T-helper 2 cell treated with Interferon-gamma antibody and Interleukin-4, amounts not matched to agents 5 μg/mL and 100 μg/mL, for 36 hours (primary cell): Measurements from ENCODE around the gene CLEC17A.
A peak's percentile ranks its signal among the peaks of the same experiment; 100 is the strongest.
"Not testable (repeated sequence)": the region's sequence is repeated elsewhere in the genome, so short reads cannot be mapped to it uniquely, and the experiment has no call there.

Experiments
- DNase-seq: peaks from one replicate; pipeline ENCODE4 v3.0.0; 2021; ENCODE audit warnings: low spot score
- H3K27ac Mint-ChIP-seq: one replicate; pipeline ENCODE4 v1.8.0; 2021; ENCODE audit warnings: mild to moderate bottlenecking, mixed read lengths
- H3K27me3 Mint-ChIP-seq: one replicate; pipeline ENCODE4 v1.8.0; 2021; ENCODE audit warnings: low read depth, mixed read lengths
- H3K36me3 Mint-ChIP-seq: one replicate; pipeline ENCODE4 v1.8.0; 2021; ENCODE audit warnings: low read depth, mixed read lengths
- H3K4me1 Mint-ChIP-seq: one replicate; pipeline ENCODE4 v1.8.0; 2021; ENCODE audit warnings: low read depth, mixed read lengths
- H3K4me3 Mint-ChIP-seq: one replicate; pipeline ENCODE4 v1.8.0; 2022; ENCODE audit warnings: mild to moderate bottlenecking, moderate library complexity, mixed read lengths
- H3K9me3 Mint-ChIP-seq: one replicate; pipeline ENCODE4 v1.8.0; 2021; ENCODE audit warnings: mixed read lengths

The CLEC17A gene

GRCh38 chr19:14563989-14564651 lies 18.8 kb upstream of the CLEC17A start:
- H3K27me3 Mint-ChIP-seq, result no peaks in the 10 kb centered on the region
- H3K4me3 Mint-ChIP-seq, result no peak overlapping the region
- H3K27ac Mint-ChIP-seq, result no peak overlapping the region
- peaks cover 14% of the 10 kb centered on the region for H3K36me3 Mint-ChIP-seq
- H3K4me1 Mint-ChIP-seq, result peaks cover 7% of the 10 kb centered on the region
- no peaks in the 10 kb centered on the region for H3K9me3 Mint-ChIP-seq
- DNase-seq, result no peak

GRCh38 chr19:14564652-14565297 lies 18.1 kb upstream of the CLEC17A start:
- not testable (repeated sequence) for H3K27ac Mint-ChIP-seq, H3K4me3 Mint-ChIP-seq, DNase-seq, H3K27me3 Mint-ChIP-seq, H3K4me1 Mint-ChIP-seq, H3K9me3 Mint-ChIP-seq
- H3K36me3 Mint-ChIP-seq, result peaks cover 14% of the 10 kb centered on the region

- Mint-ChIP-seq H3K4me1 (peaks cover 7% of the 10 kb centered on the region), H3K4me3 (no peak overlapping the region), H3K27me3 (no peaks in the 10 kb centered on the region), H3K36me3 (peaks cover 14% of the 10 kb centered on the region), H3K9me3 (no peaks in the 10 kb centered on the region), H3K27ac (no peak overlapping the region)
- no peak for DNase-seq
Observed at GRCh38 chr19:14565298-14565679, 17.6 kb upstream of the CLEC17A start.

- no peak for DNase-seq
- Mint-ChIP-seq H3K9me3 (no peaks in the 10 kb centered on the region), H3K27ac (no peak overlapping the region), H3K4me3 (no peak overlapping the region), H3K4me1 (peaks cover 7% of the 10 kb centered on the region), H3K27me3 (no peaks in the 10 kb centered on the region), H3K36me3 (peaks cover 14% of the 10 kb centered on the region)
Observed at GRCh38 chr19:14565765-14566711, 16.8 kb upstream of the CLEC17A start.

GRCh38 chr19:14566712-14567077 lies 16.2 kb upstream of the CLEC17A start:
- DNase-seq, result no peak
- peaks cover 10% of the 10 kb centered on the region for H3K4me1 Mint-ChIP-seq
- no peaks in the 10 kb centered on the region for H3K9me3 Mint-ChIP-seq
- H3K4me3 Mint-ChIP-seq, result no peak overlapping the region
- no peaks in the 10 kb centered on the region for H3K27me3 Mint-ChIP-seq
- no peak overlapping the region for H3K27ac Mint-ChIP-seq
- peaks cover 17% of the 10 kb centered on the region for H3K36me3 Mint-ChIP-seq

- Mint-ChIP-seq H3K36me3 (peaks cover 18% of the 10 kb centered on the region), H3K4me3 (no peak overlapping the region), H3K9me3 (no peaks in the 10 kb centered on the region), H3K27me3 (no peaks in the 10 kb centered on the region), H3K27ac (no peak overlapping the region), H3K4me1 (peaks cover 10% of the 10 kb centered on the region)
- DNase-seq, result no peak
Observed at GRCh38 chr19:14567079-14567478, 15.8 kb upstream of the CLEC17A start.

- H3K27me3 Mint-ChIP-seq, result no peaks in the 10 kb centered on the region
- peak overlapping the region; percentile 96 for H3K4me3 Mint-ChIP-seq
- peaks cover 13% of the 10 kb centered on the region for H3K36me3 Mint-ChIP-seq
- no peaks in the 10 kb centered on the region for H3K9me3 Mint-ChIP-seq
- H3K4me1 Mint-ChIP-seq, result peaks cover 16% of the 10 kb centered on the region
- H3K27ac Mint-ChIP-seq, result peak overlapping the region; percentile 86
- DNase-seq, result no peak
Observed at GRCh38 chr19:14570864-14571527, 11.9 kb upstream of the CLEC17A start.

- DNase-seq, result peak; percentile 93
- Mint-ChIP-seq H3K27ac (peak within 1 kb of the TSS; percentile 86), H3K27me3 (no peaks in the 10 kb centered on the region), H3K9me3 (no peaks in the 10 kb centered on the region), H3K4me1 (peaks cover 16% of the 10 kb centered on the region), H3K36me3 (peaks cover 13% of the 10 kb centered on the region), H3K4me3 (peak within 1 kb of the TSS; percentile 96)
Observed at GRCh38 chr19:14571695-14572490, 11.0 kb upstream of the CLEC17A start, which contains the start of gene NDUFB7. TSS of gene NDUFB7 (minus strand) at chr19:14572066. CDS start at chr19:14572000, 66 bp downstream.

GRCh38 chr19:14575428-14575980 lies 7.4 kb upstream of the CLEC17A start:
- H3K4me3 Mint-ChIP-seq, result no peak overlapping the region

GRCh38 chr19:14576363-14576762 lies 6.5 kb upstream of the CLEC17A start:
- H3K9me3 Mint-ChIP-seq, result no peaks in the 10 kb centered on the region
- H3K36me3 Mint-ChIP-seq, result peaks cover 4% of the 10 kb centered on the region
- H3K27ac Mint-ChIP-seq, result no peak overlapping the region
- DNase-seq, result no peak
- no peaks in the 10 kb centered on the region for H3K27me3 Mint-ChIP-seq
- no peak overlapping the region for H3K4me3 Mint-ChIP-seq
- peaks cover 8% of the 10 kb centered on the region for H3K4me1 Mint-ChIP-seq

More at GRCh38 chr19:14575428-14575980, 7.4 kb upstream of the CLEC17A start:
- Mint-ChIP-seq H3K4me1 (peaks cover 11% of the 10 kb centered on the region), H3K27me3 (no peaks in the 10 kb centered on the region), H3K36me3 (peaks cover 4% of the 10 kb centered on the region), H3K9me3 (no peaks in the 10 kb centered on the region), H3K27ac (no peak overlapping the region)
- no peak for DNase-seq

- Mint-ChIP-seq H3K27me3 (no peaks in the 10 kb centered on the region), H3K9me3 (no peaks in the 10 kb centered on the region), H3K4me1 (peaks cover 6% of the 10 kb centered on the region), H3K27ac (no peak overlapping the region), H3K4me3 (no peak overlapping the region), H3K36me3 (no peaks in the 10 kb centered on the region)
- no peak for DNase-seq
Observed at GRCh38 chr19:14577264-14577663, 5.6 kb upstream of the CLEC17A start.

GRCh38 chr19:14577885-14578427 lies 4.9 kb upstream of the CLEC17A start:
- DNase-seq, result no peak
- Mint-ChIP-seq H3K4me1 (peaks cover 6% of the 10 kb centered on the region), H3K27ac (no peak overlapping the region), H3K36me3 (no peaks in the 10 kb centered on the region), H3K9me3 (no peaks in the 10 kb centered on the region), H3K27me3 (no peaks in the 10 kb centered on the region), H3K4me3 (no peak overlapping the region)
